Rectal smooth muscle tissue (tissue), 1 donor: Measurements from ENCODE around the gene CUTC.

Experiments
- H3K27ac ChIP-seq: one replicate; pipeline ENCODE4 v1.7.0; 2013; ENCODE audit warnings: low read depth, low read length, inconsistent platforms
- H3K27me3 ChIP-seq: one replicate; pipeline ENCODE4 v1.7.0; 2013; ENCODE audit warnings: low read length; ENCODE audit not compliant: control insufficient read depth, insufficient read depth
- H3K36me3 ChIP-seq: one replicate; pipeline ENCODE4 v1.7.0; 2013; ENCODE audit warnings: low read length; ENCODE audit not compliant: control insufficient read depth, insufficient read depth
- H3K4me1 ChIP-seq: one replicate; pipeline ENCODE4 v1.7.0; 2013; ENCODE audit warnings: low read length; ENCODE audit not compliant: control insufficient read depth, insufficient read depth
- H3K4me3 ChIP-seq: one replicate; pipeline ENCODE4 v1.7.0; 2013; ENCODE audit warnings: low read length
- H3K9ac ChIP-seq: one replicate; pipeline ENCODE4 v1.7.0; 2013; ENCODE audit warnings: low read length

Gene CUTC, protein sequence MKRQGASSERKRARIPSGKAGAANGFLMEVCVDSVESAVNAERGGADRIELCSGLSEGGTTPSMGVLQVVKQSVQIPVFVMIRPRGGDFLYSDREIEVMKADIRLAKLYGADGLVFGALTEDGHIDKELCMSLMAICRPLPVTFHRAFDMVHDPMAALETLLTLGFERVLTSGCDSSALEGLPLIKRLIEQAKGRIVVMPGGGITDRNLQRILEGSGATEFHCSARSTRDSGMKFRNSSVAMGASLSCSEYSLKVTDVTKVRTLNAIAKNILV

DNA sequence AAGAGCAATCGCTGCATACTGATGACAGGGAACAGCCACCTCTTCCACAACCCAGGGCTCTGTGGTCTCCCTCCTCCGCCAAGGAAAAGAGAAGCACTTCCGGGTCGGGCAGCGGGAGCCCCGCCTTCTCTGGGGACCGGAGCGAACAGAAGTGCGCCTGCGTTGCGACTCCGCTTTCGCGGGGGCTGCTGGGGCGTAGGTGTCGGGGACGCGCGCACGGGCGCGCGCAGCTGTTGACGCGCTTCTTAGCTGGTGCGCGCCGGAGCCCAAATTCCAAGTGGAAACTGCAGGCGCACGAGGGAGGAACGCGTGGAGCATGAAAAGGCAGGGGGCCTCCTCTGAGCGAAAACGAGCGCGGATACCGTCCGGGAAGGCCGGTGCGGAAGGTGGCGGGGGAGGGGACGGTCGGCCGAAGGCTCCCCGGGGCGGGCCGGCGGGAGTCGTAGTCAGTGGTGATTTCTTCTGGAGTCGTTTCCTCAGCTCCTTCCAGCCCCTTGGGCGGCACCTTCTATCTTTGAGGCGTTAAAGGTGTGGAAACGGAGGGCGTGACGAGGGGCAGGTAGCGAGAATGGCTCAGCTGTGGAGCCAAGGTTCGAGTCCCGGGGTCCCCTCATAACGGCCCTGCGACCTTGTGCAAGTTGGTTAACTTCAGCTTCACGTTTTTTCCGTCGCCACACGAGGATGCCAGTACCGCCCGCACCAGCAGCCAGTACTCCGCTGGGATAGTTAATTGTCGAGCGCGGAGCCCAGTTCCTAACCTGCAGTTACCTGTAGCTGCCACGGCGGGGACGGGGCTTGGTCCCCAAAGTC lies at the start of gene CUTC, which contains the start of gene COX15:
Gene CUTC, plus strand, starts transcription at position 202 of the 810 bp plus-strand sequence. Its CDS starts 115 bp downstream, at position 317.
Gene COX15, minus strand, starts transcription at position 95 of the 810 bp plus-strand sequence. Its CDS starts 78 bp downstream, at position 17.
- Histone ChIP-seq H3K36me3 (peaks cover 7% of the 10 kb centered on the region), H3K9ac (peak within 1 kb of the TSS; percentile 92), H3K27ac (peak within 1 kb of the TSS; percentile 90), H3K4me1 (peaks cover 7% of the 10 kb centered on the region), H3K4me3 (peak within 1 kb of the TSS; percentile 99), H3K27me3 (no peaks in the 10 kb centered on the region)

DNA sequence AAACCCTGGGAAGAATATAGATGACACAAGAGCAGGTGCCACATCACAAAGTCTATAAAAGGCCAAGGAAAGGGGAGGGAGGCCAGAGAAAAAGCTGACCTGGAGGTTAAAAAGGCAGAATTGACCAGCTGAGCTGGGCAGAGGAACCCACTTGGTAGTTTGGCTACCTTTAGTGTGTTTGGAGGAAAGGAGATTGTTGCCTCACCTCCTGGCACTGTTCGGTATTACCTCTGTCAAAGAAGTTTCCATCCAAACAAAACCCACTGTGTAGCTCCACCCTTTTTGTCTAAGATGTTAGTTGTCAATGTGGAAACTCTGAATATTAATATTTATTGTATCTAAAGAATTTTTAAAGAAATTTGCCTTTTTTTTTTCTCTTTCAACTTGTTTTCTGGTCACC lies 49.3 kb upstream of the CUTC start:
- Histone ChIP-seq H3K4me1 (no peaks in the 10 kb centered on the region), H3K4me3 (no peak overlapping the region), H3K9ac (no peak overlapping the region), H3K27me3 (no peaks in the 10 kb centered on the region), H3K36me3 (peaks cover 4% of the 10 kb centered on the region), H3K27ac (no peak overlapping the region)

DNA sequence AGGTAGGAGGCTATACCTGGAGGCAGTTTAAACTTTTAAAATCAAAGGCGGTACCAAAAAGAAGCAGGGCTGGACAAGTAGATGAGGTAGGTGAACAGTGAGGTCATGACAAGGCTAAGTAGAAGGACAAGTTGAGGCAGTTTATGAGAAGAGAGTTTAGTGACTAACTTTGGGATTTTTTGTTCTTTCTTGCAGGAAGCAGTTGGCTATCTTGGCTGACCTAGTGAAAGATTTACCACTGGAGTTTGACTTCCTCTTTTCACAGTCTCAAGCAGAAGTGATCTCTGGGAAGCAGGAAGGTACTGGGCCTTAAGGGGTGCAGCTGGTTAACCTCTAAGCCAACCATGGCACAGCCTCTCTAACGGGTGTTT lies 46.5 kb upstream of the CUTC start:
- Histone ChIP-seq H3K4me1 (no peaks in the 10 kb centered on the region), H3K36me3 (peaks cover 4% of the 10 kb centered on the region), H3K9ac (no peak overlapping the region), H3K4me3 (no peak overlapping the region), H3K27ac (no peak overlapping the region), H3K27me3 (no peaks in the 10 kb centered on the region)

DNA sequence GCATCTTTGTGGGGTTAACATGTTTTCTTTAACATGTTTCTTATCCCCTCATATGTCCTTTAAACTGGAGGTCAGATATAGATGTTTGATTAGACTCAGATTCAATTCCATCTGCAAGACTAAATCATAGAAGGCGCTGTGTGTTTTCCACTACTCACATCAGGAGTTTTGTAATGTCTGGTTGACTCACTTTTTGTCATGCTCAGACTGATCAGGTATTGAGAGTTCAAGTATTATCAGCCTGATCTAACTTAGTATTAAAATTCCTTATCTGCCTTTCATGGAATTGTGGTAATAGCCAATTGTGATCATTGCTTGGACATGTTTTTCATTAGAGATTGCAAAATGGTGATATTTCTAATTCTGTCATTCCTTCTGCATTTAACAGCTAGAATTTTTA lies 42.6 kb upstream of the CUTC start:
- H3K4me1 ChIP-seq: no peaks in the 10 kb centered on the region
- H3K27me3 ChIP-seq: no peaks in the 10 kb centered on the region
- no peak overlapping the region for H3K9ac ChIP-seq
- no peak overlapping the region for H3K27ac ChIP-seq
- peaks cover 8% of the 10 kb centered on the region for H3K36me3 ChIP-seq
- no peak overlapping the region for H3K4me3 ChIP-seq

DNA sequence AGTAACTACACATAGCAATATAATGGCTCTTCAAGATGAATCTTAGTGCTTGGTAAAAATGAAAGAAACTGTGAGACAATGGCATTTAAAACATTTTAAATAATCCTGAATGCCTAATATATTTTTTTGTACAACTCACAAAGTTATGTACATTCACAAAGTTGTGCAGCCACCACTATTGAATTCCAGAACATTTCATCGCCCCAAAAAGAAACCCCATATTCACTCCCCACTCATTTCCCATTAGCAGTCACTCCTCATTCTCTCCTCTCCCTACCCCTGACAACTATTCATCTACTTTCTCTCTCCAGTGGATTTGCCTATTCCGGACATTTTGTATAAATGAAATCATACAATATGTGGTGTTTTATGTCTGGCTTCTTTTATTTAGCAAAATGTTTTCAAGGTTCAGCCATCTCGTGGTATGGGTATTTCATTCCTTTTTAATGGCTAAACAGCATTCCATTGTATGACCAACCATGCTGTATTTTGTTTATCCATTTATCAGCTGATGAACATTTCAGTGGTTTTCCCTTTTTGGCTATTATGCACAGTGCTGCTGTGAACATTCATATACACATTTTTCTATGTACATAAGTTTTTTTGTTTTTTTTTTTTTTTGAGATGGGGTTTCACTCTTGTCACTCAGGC lies 38.0 kb upstream of the CUTC start:
- no peak overlapping the region for H3K4me3 ChIP-seq
- H3K4me1 ChIP-seq: no peaks in the 10 kb centered on the region
- no peak overlapping the region for H3K9ac ChIP-seq
- no peak overlapping the region for H3K27ac ChIP-seq
- H3K36me3 ChIP-seq: peaks cover 12% of the 10 kb centered on the region
- H3K27me3 ChIP-seq: no peaks in the 10 kb centered on the region

DNA sequence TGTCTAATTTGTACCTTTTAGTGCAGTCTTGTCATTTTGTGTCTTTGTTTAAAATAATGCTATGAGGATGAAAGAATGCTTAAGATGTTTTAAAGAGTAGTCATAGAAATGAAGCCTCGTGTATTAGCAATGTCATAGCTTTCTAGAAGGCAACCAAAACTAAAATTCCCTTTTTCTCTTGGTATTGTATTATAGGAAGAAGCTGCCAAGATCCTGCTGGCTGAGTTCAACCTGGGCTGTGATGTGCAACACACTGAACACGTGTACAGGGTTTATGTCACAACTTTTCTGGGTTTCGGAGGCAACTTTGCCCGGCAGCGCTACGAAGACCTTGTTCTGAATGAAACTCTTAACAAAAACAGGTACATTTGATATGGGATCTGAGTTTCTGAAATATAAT lies 36.3 kb upstream of the CUTC start:
- H3K36me3 ChIP-seq: peaks cover 12% of the 10 kb centered on the region

DNA sequence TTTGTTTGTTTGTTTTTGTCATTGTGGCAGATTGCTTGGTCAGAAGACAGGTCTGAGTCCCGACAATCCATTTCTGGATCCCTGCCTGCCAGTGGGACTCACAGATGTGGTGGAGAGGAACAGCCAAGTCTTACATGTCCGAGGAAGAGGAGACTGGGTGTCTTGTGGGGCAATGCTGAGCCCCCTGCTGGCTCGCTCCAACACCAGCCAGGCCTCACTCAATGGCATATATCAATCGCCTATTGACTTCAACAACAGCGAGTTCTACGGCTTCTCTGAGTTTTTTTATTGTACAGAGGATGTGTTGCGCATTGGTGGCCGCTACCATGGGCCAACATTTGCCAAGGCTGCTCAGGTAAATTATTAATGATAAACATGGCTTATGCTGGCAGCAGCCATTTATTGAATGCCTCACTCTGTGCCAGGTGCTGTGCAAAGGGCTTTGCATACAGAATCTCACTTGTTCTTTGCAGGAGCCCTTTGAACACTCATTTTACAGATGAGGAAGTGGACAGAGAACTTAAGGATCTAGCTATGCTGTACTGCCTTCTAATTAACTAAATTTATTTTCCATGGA lies 33.4 kb upstream of the CUTC start:
- peaks cover 11% of the 10 kb centered on the region for H3K36me3 ChIP-seq
- H3K4me1 ChIP-seq: no peaks in the 10 kb centered on the region
- no peaks in the 10 kb centered on the region for H3K27me3 ChIP-seq
- no peak overlapping the region for H3K27ac ChIP-seq
- H3K4me3 ChIP-seq: no peak overlapping the region
- H3K9ac ChIP-seq: no peak overlapping the region

More for the DNA sequence above, 36.3 kb upstream of the CUTC start:
- Histone ChIP-seq H3K4me3 (no peak overlapping the region), H3K27ac (no peak overlapping the region), H3K4me1 (no peaks in the 10 kb centered on the region), H3K9ac (no peak overlapping the region), H3K27me3 (no peaks in the 10 kb centered on the region)

DNA sequence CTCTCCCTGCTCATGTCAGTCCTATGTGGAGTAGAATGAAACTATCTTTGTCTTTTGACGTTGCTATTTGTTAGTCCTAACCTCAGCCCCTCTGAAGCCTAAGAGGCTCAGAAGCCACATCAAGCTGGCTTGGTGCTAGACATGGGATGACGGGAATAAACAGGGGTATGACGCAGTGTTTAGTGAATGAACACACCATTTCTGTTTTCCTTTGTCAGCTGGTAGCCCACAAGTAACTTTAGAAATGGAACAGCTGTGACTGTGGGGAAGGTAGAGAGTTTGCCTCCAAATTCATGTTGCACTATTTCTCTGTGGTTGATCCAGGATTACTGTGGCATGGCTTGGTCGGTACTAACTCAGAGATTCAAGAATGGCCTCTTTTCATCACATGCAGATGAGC lies 31.4 kb upstream of the CUTC start:
- no peak overlapping the region for H3K27ac ChIP-seq
- H3K4me1 ChIP-seq: no peaks in the 10 kb centered on the region
- H3K27me3 ChIP-seq: no peaks in the 10 kb centered on the region
- no peak overlapping the region for H3K4me3 ChIP-seq
- H3K36me3 ChIP-seq: peaks cover 15% of the 10 kb centered on the region
- H3K9ac ChIP-seq: no peak overlapping the region

DNA sequence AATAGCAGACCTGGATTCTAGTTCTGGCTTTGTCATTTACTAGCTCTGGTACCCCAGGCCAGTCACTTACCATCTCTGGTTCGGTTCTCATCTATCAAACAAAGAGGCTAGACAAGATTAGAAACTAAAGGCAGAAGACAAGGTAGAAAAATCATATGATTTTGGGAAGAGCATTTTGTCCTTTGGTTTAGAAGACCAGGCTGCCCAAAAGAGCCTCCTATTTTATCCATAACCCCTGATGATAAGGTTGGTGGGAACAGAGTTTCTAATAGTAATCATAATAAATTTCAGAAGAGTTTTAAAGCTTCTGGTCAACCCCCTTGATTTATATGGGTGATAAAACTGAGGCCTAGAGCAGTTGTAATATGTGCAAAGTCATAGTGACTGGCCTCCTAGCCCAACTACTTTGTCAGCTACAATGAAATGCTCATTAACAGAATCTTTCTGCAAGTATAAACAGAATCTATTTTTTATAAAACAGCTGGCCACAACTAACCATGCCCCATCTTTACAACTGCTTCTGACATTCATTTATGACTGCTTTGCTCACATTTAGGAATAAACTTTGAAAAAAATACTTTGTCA lies 23.5 kb upstream of the CUTC start:
- no peak overlapping the region for H3K9ac ChIP-seq
- peak overlapping the region; percentile 61 for H3K27ac ChIP-seq
- H3K4me3 ChIP-seq: no peak overlapping the region
- H3K4me1 ChIP-seq: peaks cover 17% of the 10 kb centered on the region
- peaks cover 7% of the 10 kb centered on the region for H3K36me3 ChIP-seq
- no peaks in the 10 kb centered on the region for H3K27me3 ChIP-seq

DNA sequence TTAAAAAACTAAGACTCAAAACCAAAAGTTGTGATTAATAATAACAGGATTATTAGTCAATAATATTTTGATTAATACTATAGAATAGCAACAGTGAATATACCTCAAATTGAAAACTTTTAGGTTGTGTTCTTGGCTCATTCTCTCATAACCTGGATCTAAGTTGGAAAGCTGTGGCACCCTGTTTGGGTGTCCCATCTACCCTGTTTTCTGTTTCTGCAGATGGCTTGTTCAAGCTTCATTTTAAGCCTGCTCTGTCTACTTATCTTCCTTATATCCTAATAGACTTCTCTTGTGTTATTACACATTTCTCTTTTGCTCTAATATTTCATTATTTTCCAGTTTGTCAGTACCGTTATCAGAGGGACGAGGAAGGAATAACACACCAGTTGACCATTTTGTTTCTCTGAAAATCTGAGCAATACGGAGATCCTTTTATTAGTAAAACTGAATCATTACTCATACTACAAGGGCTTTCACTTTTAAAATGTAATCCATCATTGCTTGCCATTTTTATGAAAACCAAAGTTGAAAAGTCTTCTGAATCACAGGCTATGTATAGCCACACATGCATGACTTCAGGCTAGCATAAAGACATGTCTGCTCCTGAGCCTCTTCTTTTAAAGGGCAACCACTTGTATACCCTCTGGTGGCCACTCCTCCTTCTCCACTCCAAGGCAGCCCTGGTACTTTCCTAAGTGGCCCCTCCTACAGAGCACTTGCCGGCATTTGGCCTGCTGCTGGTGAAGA lies 22.4 kb upstream of the CUTC start:
- Histone ChIP-seq H3K27ac (peak overlapping the region; percentile 17), H3K36me3 (peaks cover 8% of the 10 kb centered on the region)

DNA sequence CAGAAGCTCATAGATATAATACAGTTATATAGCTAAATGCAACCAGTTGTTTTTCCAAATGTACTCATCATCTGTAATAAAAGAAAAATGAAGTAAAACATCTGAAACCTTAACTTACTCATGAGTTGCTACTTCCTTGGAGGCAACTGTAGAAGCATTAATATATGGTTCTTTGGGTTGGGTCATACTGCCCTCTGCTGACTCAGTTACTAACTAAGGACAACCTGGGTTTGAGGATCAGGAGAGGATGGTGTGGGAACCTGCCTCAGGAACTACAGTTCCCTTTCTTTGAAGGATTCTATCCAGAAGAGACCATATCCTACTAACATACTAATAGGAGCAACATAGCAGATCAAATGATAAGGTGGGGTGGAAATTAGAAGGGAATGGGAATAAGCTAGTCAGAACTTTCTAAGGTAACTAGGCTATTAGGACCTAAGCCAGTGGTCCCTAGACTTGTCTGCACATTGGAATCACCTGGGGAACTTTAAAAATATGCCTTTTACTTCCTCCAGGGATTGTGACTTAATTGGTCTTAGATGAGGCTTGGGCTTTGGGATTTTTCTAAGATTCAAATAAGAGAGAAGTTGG lies 20.8 kb upstream of the CUTC start:
- no peak overlapping the region for H3K9ac ChIP-seq
- H3K27ac ChIP-seq: no peak overlapping the region
- H3K4me3 ChIP-seq: no peak overlapping the region
- H3K36me3 ChIP-seq: peaks cover 8% of the 10 kb centered on the region
- peaks cover 17% of the 10 kb centered on the region for H3K4me1 ChIP-seq
- no peaks in the 10 kb centered on the region for H3K27me3 ChIP-seq

More for the DNA sequence above, 22.4 kb upstream of the CUTC start:
- Histone ChIP-seq H3K27me3 (no peaks in the 10 kb centered on the region), H3K4me3 (no peak overlapping the region), H3K4me1 (peaks cover 17% of the 10 kb centered on the region), H3K9ac (no peak overlapping the region)
